ENCODE measurements around the gene DENND1A. TPM values are rescaled to one million over a fixed set of nuclear protein-coding genes. Genes with fewer than 3 reads are reported as not detected.

Gene DENND1A
- polyA plus RNA-seq, 1 donor: 12.2 TPM

DNA sequence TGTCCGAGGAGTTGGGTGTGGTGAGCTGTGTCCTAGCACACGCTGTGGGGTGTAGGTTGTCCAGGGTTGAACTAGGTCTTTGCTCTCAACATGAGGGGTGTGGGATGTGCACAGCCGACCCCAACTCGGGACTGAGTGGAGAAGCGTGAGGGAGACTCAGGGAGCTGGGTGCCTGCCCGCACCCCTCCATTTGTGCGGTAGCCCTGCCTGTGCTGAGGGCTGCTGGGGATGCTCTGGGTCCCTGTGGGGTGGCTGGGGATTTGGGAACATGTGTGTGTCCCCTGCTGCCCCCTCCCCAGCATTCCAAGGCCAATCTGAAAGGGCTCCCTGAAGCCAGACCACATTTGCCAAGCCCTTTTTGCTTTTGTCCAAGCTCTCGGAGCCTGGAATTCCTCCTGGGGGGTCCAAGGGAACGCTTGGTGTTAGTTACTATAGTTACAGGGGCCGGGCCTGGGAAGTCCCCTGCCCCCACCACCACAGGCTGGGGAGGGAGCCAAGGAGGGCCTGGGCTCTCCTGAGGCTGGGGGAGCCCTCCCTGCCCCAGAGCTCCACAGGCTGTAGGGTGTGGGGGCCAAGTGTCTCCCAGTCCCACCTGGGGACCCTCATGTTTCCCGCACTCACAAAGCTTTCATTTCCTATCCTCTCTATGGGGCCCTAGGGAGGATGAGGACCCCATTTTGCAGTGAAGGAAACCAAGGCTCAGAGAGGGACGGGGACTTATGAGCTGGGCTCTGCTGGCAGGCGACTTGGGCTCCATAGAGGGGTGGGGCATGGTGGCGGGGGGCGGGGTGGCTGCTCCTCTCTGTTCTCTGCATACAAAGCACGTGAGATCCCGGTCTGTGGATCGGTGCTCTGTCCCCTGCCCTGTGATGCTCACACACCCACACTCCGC is 572.8 kb downstream of the DENND1A start:
- no peak for DNase-seq (ENCODE audit: low read depth)

DNA sequence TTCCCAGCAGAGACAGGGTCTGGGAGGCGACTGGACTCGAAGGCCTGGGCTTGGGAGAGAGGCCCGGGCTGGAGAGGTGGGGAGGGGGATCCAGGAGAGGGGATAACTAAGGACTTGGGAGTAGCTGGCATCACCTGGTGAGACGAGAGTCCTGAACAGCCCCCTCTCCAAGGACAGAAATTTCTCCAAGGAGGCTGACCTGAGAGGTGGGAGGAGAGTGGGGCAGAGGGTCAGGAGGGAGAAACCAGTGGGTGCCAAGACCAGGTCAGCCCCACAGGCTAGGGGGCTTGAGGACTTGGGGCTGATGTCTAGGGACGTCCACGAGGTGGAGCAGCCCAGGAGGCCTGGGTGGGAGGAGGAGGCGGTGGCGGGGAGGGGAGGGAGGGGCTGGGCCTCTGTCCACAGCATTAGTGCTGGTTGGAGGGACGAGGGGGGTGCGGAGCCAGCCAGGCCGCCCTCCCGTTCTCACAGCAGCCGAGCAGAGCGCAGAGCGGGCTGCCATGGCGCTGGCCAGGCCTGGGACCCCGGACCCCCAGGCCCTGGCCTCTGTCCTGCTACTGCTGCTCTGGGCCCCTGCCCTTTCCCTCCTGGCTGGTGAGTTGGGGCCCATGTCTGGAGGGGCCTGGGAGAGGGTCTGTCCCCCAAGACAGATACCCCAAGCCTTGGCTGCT is 574.0 kb downstream of the DENND1A start, which contains the start of gene CRB2:
Gene CRB2 (plus strand): TSS at position 437 of the 671 bp plus-strand sequence. CDS start 64 bp downstream, at position 501.
- no peak for DNase-seq (ENCODE audit: low read depth)

DNA sequence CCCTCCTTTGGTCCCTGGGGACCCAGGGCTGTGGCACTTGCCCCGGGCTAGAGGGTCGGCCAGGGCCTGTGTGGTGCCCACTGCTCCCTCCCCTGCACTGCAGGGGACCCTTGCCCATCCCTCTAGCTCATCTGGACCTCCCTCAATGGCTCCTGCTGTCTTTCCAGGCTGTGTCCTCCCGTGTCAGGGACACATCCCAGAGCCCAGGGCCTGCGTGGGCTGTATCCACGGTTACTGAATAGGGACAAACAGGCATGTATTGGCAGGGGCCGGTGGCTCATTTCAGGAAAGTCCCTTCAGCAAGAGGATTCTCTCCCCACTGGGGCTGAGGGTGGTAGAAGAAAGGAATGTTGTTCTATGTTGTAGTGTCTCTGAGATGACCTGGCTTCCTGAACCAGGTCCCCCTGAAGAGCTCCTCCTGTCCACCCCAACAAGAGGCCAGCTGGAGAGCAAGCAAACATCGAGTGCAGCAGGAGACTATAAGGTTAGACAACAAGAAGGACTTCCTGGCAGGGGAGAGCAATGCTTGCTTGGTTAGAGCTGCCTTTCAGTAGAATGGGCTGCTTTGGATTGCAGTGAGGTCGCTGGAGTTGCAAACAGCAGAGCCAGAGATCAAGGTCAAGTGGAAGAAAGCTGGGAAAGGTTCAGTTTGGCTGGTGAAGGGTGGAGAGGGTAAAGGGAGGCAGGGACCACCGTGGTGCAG is 575.0 kb downstream of the DENND1A start:
- DNase-seq (ENCODE audit: low read depth): no peak

DNA sequence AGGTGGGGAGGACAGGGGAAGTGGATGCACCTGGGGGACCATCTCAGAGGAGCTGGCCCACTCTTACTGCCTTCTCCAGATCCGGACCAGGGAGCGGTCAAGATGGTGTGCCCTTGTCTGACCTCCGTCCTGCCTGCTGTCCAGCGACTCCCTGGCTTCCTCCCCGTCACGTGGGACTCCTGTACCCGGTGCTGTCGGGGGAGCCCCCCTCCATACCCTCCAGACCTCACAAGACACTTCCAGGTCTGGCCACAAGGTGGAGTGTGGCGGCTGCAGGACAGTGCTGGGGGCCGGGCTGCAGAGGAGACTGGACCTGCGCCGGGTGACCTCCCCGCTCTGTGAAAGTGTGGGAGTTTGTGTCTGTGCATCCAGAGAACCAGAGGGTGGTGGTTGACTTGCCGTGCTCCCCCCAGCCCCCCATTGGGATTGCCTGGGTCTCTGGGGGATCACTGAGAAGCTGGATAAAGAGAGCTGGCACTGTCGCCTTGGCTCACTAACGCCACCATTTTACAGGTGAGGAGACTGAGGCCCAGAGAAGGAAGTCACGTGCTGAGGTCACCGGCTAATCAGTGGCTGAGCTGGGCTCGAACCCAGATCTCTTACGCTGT is 575.8 kb downstream of the DENND1A start:
- DNase-seq (ENCODE audit: low read depth): no peak

DNA sequence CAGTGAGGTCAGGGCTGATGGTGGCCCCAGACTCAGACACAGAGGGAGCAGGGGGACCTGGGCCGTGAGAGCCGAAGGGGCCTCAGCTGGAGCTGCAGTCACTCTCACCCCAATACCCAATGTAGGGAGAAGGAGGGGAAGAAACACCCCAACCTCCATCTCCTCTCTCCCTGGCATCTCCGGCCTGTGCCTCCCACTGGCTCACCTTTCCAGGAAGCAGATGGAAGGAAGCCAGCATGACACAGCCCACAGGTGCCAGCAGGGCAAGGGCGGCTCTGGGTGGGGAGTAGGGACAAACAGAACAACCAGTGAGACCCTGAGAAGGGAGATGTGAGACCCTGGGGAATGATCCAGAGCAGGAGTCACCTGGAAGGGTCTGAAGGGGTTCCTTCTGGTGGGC is 576.9 kb downstream of the DENND1A start:
- DNase-seq (ENCODE audit: low read depth): no peak

DNA sequence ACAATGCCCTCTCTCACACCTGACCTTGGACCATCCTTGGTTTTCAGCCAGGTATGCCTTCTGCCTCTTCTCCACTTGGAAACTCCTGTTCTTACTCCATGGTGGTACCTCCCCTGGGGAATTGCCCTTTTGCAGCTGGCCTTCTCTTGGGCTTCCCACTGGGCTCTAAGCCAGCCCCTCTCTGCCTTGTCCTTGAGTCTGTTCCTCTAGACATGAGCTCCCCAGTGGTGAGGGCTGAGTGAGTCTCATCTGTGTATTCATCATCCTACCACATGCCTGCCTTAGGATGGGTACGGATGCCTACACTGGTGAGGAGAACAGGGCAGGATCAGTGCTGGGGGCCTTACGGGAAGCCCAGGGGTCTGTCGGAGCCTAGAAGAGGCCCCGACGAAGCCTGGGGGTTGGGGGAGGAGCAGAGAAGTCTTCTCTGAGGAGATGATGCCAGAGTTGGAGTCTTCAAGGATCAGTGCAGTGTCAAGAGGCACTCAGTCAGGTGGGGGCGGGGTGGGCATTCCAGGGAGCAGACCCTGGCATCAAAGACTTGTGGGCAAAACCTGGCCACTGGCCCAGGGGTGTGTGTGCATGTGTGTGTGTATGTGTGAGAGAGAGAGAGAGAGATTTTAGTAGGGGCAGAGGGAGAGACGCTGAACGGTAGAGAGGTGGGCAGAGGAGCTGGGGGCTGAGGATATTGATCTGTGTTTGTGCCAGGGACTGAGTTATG is 579.2 kb downstream of the DENND1A start:
- DNase-seq (ENCODE audit: low read depth): no peak

DNA sequence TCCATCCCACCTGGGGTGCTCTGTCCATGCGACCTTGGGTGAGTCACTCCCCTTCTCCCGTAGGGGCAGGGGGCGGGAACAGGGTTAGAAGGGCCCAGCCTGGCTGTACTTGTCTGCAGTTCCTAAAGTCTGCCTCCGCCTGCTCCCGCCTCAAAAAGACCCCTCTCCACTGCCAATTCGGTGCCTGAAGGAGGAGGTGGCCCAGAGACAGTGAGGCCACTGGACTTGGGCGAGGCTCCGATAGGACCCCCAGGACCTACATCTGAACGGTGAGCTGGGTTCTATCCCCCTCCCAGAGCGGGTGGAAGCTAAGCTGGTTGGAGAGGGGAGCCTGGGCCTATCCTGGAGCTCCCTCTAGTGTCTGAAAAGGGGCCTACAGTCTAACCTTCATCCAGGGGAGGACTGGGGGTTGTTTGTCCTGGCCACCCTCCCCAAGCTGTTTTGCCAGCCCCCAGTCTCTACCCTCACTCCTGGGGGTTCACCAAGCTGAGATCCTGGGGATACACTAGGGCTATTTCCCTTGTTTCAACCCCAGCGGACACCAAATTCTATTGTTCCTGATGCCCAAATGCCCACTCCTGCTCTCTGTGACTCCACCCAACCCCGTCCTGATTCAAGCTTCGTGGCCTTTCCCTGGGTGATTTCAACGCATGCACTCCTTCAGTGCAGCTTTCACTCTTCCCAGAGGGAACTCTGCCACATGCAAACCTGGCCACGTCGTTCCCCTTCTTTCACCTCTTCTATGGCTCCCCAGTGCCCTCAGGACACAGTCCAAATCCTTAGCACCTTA is 580.0 kb downstream of the DENND1A start:
- no peak for DNase-seq (ENCODE audit: low read depth)

DNA sequence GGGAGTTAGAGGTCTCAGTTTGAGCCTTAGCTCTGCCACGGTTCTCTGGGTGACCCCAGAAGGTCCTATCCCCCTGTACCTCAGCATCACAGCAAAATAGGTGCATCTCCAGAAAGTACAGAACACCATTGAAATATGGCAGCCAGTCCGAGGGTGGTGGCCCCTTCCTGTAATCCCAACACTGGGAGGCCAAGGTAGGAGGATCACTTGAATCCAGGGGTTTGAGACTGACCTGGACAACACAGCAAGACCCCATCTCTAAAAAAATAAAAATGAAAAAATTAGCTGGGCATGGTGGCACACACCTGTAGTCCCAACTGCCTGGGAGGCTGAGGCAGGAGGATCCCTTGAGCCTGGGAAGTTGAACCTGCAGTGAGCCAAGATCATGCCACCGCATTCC is 580.9 kb downstream of the DENND1A start:
- DNase-seq (ENCODE audit: low read depth): no peak

DNA sequence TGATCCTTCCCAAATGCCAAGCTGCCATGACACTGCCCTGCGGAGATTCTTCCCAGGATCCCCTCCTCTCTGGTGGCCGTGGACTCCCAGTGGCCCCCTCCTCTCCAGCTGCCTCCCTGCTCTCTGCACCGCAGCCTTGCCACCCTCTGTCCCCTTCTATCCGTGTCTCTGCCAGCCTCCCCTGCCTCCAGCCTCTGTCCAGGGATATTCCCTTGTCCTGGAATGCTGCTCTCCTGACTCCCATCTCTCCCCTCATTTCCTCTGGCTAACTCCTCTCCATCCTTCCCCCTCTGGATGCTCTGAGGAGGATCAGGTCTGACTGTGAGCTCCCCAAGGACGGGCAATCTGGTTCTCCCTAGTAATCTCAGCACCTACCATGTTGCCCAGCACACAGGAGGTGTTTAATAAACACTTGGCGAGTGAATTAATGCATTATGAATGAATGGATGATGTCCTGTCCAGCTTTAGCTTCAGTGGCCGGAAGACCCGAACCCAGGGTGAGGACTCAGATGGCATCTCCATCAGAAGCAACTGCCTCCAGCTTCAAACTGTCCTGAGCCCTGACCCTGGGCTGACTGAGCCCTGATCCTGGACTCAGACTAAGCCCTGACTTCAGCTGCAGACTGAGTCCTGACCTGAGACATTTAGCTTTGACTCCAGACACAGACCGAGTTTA is 581.5 kb downstream of the DENND1A start:
- DNase-seq (ENCODE audit: low read depth): no peak

DNA sequence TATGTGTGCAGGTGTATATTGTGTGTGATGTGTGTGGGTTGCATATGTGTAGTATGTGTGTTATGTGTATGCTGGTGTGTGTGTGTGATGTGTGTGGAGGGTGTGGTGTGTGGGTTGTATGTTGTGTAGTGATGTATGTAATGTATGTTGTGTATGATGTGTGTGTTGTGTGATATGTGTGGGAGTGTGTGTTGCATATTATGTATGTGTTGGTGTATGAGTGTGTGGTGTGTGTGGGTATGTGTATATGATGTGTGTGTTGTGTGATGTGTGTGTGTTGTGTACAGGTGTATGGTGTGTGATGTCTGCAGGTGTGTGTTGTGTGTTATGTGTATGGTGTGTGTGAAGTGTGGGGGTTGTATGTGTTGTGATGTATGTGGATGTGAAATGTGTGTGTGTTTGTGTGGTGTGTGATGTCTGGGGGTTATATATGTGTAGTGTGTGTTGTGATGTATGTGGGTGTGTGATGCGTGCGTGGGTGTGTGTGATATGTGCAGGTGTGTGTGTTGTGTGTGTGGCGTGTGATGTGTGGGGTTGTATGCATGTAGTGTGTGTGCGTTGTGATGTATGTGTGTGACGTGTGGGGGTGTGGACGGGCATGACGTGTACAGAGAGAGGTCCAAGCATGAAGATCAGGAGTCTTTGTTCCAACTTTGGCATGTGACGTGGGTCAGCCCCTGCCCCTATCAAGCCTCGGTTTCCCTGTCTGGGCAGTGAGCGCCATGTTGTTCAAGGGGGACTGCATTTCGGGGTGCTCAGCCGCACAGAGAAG is 582.5 kb downstream of the DENND1A start:
- no peak for DNase-seq (ENCODE audit: low read depth)

DNA sequence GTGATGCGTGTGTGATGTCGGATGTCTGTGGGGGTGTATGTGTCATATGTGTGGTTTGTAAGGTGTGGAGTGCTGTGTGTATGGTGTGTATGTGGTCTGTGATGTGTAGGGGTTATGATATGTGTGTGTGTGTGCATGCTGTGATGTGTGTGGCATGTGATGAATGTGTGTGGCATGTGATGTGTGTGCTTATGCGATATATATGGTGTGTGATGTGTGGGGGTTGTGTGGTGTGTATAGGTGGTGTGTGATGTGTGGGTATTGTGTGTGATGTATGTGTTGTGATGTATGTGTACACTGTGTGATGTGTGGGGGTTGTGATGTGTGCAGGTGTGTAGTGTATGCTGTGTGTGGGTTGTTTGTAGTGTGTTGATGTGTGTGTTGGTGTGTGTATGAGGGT is 583.1 kb downstream of the DENND1A start:
- DNase-seq (ENCODE audit: low read depth): no peak

DNA sequence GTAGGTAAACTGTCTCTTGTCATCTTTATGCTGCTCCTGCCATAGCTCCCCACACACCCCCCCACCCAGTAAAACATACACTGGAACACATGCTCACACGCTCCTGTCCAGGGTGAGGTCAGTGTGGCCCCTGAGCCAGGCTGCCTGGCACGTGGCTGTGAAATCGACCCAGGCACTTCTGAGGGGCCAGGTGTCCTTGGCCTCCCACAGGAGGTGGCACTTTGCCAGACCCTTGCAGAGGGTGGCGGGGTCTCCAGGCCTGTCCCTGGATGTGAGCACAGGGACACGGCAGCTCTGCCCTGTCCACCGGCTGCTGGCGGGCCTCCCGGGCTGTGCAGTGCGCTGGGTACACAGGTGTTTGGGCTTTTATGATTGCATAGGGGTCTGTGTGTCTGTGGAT is 583.9 kb downstream of the DENND1A start:
- no peak for DNase-seq (ENCODE audit: low read depth)

DNA sequence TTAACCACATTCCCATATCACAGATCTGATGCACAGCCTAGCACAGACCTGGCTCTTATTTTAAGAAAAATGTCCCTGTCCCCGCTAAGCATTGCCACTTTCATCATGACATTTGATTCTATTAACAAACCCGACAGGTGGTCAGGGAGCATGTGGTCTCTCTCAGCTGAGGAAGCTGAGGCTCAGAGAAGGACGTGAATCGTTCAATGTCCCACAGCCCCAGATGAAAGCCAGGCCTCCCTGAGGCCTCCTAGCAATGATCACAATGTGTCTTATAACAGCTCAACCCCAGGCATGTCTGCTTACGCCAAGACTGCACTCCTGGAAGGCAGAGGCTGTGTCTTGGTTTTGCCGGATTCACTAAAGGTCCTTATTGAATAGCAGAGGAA is 584.4 kb downstream of the DENND1A start:
- no peak for DNase-seq (ENCODE audit: low read depth)

DNA sequence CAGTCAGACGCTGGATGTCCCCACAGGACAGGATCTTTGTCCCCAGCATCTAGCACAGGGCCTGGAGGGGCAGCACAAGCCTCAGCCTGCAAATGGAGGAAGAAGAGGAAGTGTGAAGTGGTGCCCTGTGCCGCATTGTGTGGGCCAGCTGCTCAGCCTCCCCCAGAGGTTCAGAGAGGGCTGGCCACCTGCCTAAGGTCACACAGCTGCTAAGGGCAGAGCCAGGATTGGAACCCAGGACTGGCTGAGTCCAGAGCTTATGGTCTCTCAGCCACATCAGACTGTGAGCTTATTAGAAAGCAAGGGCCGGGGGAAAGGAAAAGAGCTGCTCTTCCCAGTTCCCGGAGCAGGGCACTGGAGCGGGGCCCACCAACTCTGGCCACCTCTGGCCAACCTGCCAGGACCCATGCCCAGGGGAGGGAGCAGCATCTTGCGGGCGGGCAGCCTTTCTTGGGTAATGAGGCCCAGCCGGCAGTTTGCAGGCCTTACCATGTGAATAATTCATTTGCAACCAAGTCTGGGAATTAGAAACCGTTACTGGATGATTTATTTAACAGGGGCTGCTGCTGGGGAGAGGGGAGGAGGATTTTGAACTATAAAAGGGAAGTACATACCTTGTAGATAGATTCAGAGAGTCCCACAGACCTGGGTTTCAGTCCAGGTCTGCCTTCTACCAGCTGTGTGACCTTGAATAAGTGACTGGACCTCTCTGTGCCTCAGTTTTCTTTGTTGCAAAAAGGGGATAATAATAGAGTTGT is 585.6 kb downstream of the DENND1A start:
- no peak for DNase-seq (ENCODE audit: low read depth)

DNA sequence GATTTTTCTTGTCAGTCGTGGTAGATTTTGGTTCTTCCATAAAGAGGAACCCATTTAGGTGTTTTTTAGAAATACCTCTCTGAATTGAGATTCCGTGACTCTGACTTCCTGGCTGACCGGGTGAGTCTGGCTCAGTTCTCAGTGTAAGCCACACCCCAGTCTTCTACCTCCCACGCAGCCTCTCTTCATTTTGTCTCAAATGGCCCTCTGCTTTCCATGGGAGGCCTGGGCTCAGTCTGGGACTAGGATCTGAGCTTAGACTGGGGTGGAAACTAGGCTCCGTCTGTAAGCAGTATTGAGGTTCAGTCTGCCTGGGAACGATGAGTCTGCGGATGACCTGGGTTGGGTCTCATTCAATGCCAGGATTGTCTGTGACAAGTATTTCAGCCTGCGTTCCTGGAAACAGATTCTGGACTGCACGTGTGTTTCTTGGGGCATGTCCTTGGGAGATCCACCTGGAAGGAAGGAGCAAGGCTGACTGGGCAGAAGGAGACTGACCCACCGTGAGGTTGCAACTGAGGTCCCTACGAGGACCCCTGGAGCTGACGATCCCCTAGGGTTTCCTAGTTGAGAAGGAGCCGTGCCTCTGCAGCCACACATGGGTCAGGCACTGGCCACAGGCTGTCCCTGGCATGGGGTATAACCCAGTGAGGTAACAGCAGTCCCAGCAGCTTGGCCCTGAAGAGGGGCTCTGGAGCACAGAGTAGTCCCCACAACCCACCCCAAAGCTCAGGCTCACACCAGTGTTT is 586.3 kb downstream of the DENND1A start:
- DNase-seq (ENCODE audit: low read depth): no peak

DNA sequence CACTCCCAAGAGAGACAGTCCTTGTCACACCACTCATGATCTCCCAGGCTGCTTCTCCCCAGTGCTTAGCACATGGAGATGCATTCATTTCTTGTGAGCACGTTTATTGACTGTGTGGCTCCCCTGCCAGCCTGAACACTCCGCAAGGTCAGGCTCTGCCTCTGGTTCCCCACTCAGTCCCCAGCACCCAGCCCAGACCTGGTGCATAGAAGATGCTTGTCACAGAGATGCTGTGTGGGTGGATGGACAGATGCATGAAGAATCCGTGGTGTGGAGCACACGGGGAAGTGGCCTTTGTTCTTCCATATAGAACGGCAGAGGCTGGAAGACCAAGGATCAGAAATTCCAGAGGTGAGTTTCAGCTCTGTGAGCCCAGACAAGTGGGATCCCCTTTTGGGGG is 587.7 kb downstream of the DENND1A start:
- DNase-seq (ENCODE audit: low read depth): no peak

DNA sequence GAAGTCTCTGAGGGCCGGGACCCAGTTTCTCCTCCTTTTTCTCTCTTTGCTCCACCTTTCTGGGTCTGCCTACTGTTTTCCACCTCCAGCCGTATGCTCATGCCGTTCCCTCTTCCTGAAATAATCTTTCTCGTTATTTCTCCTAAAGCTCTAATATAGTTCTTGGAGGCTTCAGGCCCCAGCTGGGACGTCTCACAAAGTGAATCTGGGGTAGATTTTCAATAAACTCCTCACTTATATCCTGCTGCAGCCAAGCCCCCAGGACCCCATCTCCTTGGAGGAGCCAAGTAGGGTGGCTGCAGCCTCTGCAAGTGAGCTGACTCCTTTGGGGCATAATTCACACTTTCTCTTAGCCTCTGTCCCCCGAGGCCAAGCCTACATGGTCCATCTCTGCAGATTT is 588.1 kb downstream of the DENND1A start:
- DNase-seq (ENCODE audit: low read depth): no peak

Measured in forelimb muscle (tissue), 1 donor.